Adrenal gland (tissue), 12 donors: ENCODE results near the gene SHF. TPM values are rescaled to one million over a fixed set of nuclear protein-coding genes. Genes with fewer than 3 reads are reported as not detected.

ENCODE experiments used
- DNase-seq, 7 donors: peaks; one replicate each; pipeline ENCODE4 v3.0.0-alpha.2; 2019 to 2020
- H3K27ac ChIP-seq, 5 donors: fragments of 200-600 bp; sonication (generic) in 4 of 5; 1 replicate in 3 of 5; 2 replicates in 2 of 5; pipeline versions ENCODE4 v1.5.1 to v1.8.0; 2016 to 2020; ENCODE audit warnings: mild to moderate bottlenecking in 1 of 5
- H3K27me3 ChIP-seq: fragments of 200-600 bp; 2 replicates; pipeline ENCODE4 v1.8.0; 2021
- H3K36me3 ChIP-seq, 2 donors: fragments of 200-600 bp; replicated peaks in 1 of 2; 1 replicate in 1 of 2; 2 replicates in 1 of 2; pipeline versions ENCODE4 v1.5.1 to v1.8.0; 2018 to 2022
- H3K4me1 ChIP-seq, 2 donors: fragments of 200-600 bp; replicated peaks in 1 of 2; 1 replicate in 1 of 2; 2 replicates in 1 of 2; pipeline versions ENCODE4 v1.5.1 to v1.8.0; 2018 to 2021
- H3K4me3 ChIP-seq, 4 donors: fragments of 200-600 bp; sonication (generic) in 3 of 4; one replicate each; pipeline ENCODE4 v1.5.1; 2016 to 2018
- H3K9me3 ChIP-seq, 3 donors: fragments of 200-600 bp; sonication (generic) in 1 of 3; replicated peaks in 1 of 3; 1 replicate in 2 of 3; 2 replicates in 1 of 3; pipeline versions ENCODE4 v1.5.1 to v1.8.0; 2016 to 2021
- CTCF ChIP-seq, 6 experiments: fragments of 450-650 bp in 4 of 6; fragments of 200-600 bp in 2 of 6; sonication (generic) in 1 of 6; IDR thresholded peaks; 1 replicate in 5 of 6; 2 replicates in 1 of 6; pipeline versions ENCODE4 v1.5.1 to v1.8.0; 2016 to 2021; ENCODE audit warnings: antibody characterized with exemption in 6 of 6, mild to moderate bottlenecking in 2 of 6, moderate library complexity in 1 of 6
- POLR2A ChIP-seq, 2 donors: fragments of 450-650 bp; IDR thresholded peaks; one replicate each; pipeline ENCODE4 v1.6.1; 2017; ENCODE audit warnings: antibody characterized with exemption in 2 of 2, mild to moderate bottlenecking in 2 of 2, moderate library complexity in 1 of 2
- WGBS, 4 donors: extraction: QIAGEN DNeasy Blood & Tissue Kit in 2 of 4; methylation state at CpG; one replicate each; pipeline versions ENCODE4 v1.1.5 to v1.1.7; 2013 to 2017; 5-methylcytosine and 5-hydroxymethylcytosine counted together
- intact Hi-C, 2 donors: fragments of 100-400 bp; cut with DNase I; formaldehyde crosslinking; loops; one replicate each; pipeline versions ENCODE4 v1.14.1 to v1.15.0; 2022 to 2023
- polyA plus RNA-seq, 3 donors: library from polyadenylated mRNA; stranded (reverse); fragments of 200-250 nt in 2 of 3; fragments of 350-450 nt in 1 of 3; fragmentation: Illumina TruSeq in 1 of 3; extraction: RNeasy Lipid Tissue Mini Kit (QIAGEN cat#74804) in 1 of 3; gene quantifications; one replicate each; pipeline ENCODE4 v1.2.3, GENCODE V29; 2013 to 2014
- total RNA-seq, 9 donors: library from RNA; depleted of rRNA in 4 of 9; stranded (reverse); fragments of >200 nt in 4 of 9; fragments of 120-200 nt in 1 of 9; fragmentation: NEBNext Ultra II Directional in 1 of 9; extraction: Animal tissue kit (Norgen Biotek cat#: 25700) in 1 of 9; gene quantifications; one replicate each; pipeline versions ENCODE4 v1.1.0 to v1.2.4, GENCODE V29; 2013 to 2023
- donor health status: healthy with polysubstance abuse.
- donor health status: Bipolar disorder and iron deficiency.
- donor health status: DM: yes; HTN: yes; CAD: no.
- donor health status: DM: no; HTN: no; CAD: no.
- donor health status: DM: no; HTN: no; CAD: no.
- donor health status: DM: yes; HTN: yes; CAD: no.

The SHF gene
- total and polyA plus RNA-seq, 12 donors = 3.2 to 30.0 (median 17.3) TPM

- WGBS, 4 donors = 78 to 88% (median 85%) methylated on average over 7 to 9 of the region's 9 CpGs
- H3K36me3 ChIP-seq = no peaks in the 10 kb centered on the region
- peaks cover 6 to 16% of the 10 kb centered on the region in 2 donors for H3K4me1 ChIP-seq
- peak overlapping the region in 2 of 5 donors; percentile 97 for H3K27ac ChIP-seq
- intact Hi-C loops = loop anchor here (5.0 to 10.0 kb wide), 4 partner anchors 33 to 236 kb away; a partner anchor contains a TSS
- DNase-seq = no peak
- no peaks in the 10 kb centered on the region for H3K9me3 ChIP-seq
- TF ChIP-seq POLR2A (IDR thresholded peaks at IDR 0.05) = no peak
- no peak for TF ChIP-seq CTCF (IDR thresholded peaks at IDR 0.05)
- H3K27me3 ChIP-seq = no peaks in the 10 kb centered on the region
- no peak overlapping the region for H3K4me3 ChIP-seq
Observed at GRCh38 chr15:45168751-45169551, 18.8 kb downstream of the SHF start.

- Histone ChIP-seq H3K4me1 (peaks cover 6 to 16% of the 10 kb centered on the region in 2 donors), H3K27me3 (no peaks in the 10 kb centered on the region), H3K27ac (peak overlapping the region in 2 of 5 donors; percentile 97), H3K4me3 (no peak overlapping the region), H3K9me3 (no peaks in the 10 kb centered on the region), H3K36me3 (no peaks in the 10 kb centered on the region)
- WGBS, 4 donors = 93 to 97% (median 95%) methylated on average over 2 to 4 of the region's 4 CpGs
- TF ChIP-seq CTCF (IDR thresholded peaks at IDR 0.05) (no peak), POLR2A (IDR thresholded peaks at IDR 0.05) (no peak)
- no peak for DNase-seq
- intact Hi-C loops = loop anchor here (5.0 to 10.0 kb wide), 4 partner anchors 34 to 237 kb away; a partner anchor contains a TSS
Observed at GRCh38 chr15:45168286-45168685, 19.5 kb downstream of the SHF start.

GRCh38 chr15:45167631-45168205 lies 20.0 kb downstream of the SHF start:
- DNase-seq = no peak
- TF ChIP-seq CTCF (IDR thresholded peaks at IDR 0.05) = peak in 1 of 6 experiments; percentile 17
- no peak for TF ChIP-seq POLR2A (IDR thresholded peaks at IDR 0.05)
- Histone ChIP-seq H3K27ac (peak overlapping the region; percentile 74 to 97 (median 94)), H3K4me1 (peaks cover 6 to 19% of the 10 kb centered on the region in 2 donors), H3K27me3 (no peaks in the 10 kb centered on the region), H3K4me3 (peak overlapping the region in 1 of 4 donors; percentile 66), H3K36me3 (no peaks in the 10 kb centered on the region), H3K9me3 (no peaks in the 10 kb centered on the region)
- 43 to 68% (median 67%) methylated on average over 3 to 9 of the region's 9 CpGs for WGBS, 4 donors
- intact Hi-C loops = loop anchor here (5.0 to 10.0 kb wide), 4 partner anchors 35 to 237 kb away; a partner anchor contains a TSS
